HG03159 (cell line): Measurements from ENCODE around the gene ANKRD33B.

Experiments
- ATAC-seq: cut with Tn5 transposase; IDR thresholded peaks from one replicate; pipeline ENCODE4 v1.9.1; 2021; ENCODE audit warnings: mild to moderate bottlenecking, moderate library complexity; ENCODE audit not compliant: unreplicated experiment

ANKRD33B gene

DNA sequence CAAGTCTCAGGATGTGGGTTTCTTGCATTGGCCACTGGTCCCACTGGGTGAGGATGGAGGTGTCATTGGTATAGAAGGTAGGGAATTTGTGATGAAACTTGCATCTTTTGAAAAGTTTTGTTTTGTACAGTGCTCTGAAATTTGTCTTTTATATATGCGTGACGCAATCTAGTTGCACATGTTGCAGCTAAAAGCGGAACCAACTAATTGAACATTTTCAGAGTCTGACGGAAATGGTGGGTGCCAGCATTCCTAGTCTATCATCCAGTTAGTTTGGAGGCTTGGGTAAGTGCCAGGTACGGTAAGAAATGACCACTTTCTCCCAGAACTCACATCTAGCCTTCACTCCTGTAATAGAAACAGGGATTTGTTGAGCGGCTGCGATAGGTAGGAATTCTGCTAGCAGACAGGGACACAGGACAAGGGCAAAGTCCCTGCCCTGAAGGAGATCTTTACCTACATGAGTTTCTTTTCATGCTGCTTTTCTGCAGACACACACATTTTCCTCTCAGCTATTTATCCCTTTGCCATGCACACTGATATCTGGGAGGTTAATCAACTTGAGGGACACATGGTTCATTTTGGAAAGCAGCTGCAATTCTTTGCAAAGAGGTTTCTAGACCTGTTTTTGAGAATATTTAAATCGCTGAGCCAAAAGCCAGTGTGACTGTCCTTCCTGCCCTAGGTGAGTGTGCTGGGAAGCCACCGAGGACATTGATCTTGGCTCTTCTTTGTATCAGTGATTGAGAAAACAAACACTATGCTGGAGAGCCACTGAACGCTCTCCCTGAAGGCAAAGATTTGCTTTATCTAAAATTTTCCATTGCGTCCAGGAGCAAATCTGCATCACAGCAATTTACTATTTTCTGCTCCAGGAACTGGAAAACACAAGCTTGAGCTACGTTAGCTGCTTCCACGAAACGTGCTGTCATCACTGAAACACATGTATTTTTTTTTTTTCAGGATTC is 107.5 kb downstream of the ANKRD33B start:
- no peak for ATAC-seq

- no peak for ATAC-seq
Measured at GRCh38 chr5:10672146-10673016, 108.5 kb downstream of the ANKRD33B start.

DNA sequence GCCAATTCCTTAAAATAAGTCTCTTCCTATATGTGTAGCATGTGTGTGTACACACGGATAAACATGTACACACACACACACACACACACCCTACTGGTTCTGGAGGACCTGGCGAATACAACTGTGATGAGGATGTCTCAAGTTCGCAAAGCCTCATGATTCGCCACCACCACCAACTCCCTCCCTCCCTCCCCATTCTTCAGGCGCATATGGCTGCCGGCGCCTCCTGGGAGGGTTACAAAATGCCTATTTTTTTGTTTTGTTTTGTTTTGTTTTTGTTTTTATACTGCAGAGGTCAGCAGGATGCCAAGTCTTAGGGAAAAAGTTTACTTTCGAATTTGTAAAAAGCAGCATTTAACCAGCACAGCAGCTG is 109.1 kb downstream of the ANKRD33B start:
- ATAC-seq, result no peak

DNA sequence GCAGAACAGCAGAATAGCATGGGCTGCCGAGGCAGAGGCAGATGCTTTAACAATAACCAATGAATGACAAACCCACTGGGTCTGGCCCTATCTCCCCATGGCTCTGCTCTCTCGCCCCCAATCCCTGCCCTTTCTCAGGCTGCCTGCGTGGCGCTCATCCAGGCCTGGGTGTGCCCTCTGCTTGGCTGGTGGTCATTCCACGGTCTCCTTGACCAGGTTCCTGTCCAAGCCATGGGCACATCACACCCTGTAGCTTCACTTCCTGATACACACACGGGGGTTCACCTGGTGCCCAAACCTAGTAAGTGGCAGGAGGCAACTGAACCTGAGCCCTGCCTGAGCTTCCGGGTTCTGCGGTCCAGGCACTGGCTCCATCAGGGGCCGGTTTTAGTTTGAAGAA is 109.5 kb downstream of the ANKRD33B start:
- no peak for ATAC-seq

DNA sequence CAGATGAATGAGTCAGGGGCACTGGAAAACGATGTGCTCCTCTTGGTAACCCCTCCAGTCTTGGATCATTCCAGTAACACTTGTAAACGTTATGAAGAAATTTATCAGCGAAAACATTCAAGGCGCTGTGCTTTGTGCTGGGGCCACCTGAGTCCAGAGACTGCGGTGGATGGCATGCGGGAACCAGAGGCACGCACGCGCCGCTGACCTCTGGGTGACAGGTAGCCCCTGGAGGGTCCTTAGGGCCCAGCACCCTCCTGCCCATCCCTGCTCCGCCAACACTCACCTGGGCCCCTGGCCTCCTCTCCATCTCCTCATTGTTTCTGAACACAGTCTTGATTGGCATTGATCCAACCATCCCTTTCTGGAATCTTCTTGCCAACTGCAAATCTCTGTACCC is 110.2 kb downstream of the ANKRD33B start:
- ATAC-seq, result no peak

GRCh38 chr5:10674582-10674981 is 110.7 kb downstream of the ANKRD33B start:
- ATAC-seq, result no peak

DNA sequence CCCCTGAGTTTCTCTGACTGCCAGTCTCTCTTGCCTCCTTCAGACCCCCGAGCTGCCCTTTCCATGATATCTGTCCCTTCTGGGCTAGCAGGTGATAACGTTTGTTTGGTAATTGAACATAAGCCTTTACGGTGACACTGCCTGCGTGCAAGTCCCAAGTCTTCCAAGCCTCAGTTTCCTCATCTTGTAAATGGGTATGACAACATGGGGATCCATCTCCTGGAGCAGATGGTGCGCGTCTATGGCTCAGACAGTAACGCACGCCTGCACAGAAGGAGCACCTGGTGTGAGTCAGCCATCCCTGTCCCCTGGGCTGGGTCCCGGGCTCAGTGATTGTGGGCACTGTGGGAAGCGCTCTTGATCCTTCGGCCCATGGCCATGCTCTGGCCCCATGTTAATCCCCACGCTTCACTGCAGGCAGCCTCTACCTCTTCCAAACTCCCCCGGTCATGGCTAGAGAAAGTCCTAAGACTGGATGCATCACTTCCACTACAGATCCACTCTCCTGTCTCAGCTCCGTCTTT is 111.4 kb downstream of the ANKRD33B start:
- ATAC-seq, result no peak

GRCh38 chr5:10676224-10676623 is 112.4 kb downstream of the ANKRD33B start:
- no peak for ATAC-seq

- ATAC-seq, result no peak
Measured at GRCh38 chr5:10676946-10677345, 113.1 kb downstream of the ANKRD33B start.

GRCh38 chr5:10677533-10677932 is 113.7 kb downstream of the ANKRD33B start:
- no peak for ATAC-seq

DNA sequence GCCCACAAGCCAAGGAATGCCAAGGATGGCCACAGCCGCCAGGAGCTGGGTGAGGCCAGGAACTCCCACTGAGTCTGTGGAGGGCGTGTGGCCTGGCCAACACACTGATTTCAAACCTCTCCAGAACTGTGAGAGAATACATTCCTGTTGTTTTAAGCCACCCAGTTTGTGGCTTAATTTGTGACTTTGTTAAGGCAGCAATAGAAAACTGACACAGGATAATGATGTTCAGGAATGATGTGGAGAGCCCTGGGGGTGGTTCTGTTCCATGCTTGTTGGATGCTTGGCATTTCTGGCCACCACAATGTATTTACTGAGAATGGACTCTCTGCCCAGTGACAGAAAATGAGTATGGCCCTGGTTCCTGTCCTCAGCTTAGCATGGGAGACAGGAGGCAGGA is 114.4 kb downstream of the ANKRD33B start:
- ATAC-seq, result no peak

- no peak for ATAC-seq
Measured at GRCh38 chr5:10679336-10679988, 115.6 kb downstream of the ANKRD33B start.

GRCh38 chr5:10680876-10681481 is 117.1 kb downstream of the ANKRD33B start:
- ATAC-seq, result no peak

DNA sequence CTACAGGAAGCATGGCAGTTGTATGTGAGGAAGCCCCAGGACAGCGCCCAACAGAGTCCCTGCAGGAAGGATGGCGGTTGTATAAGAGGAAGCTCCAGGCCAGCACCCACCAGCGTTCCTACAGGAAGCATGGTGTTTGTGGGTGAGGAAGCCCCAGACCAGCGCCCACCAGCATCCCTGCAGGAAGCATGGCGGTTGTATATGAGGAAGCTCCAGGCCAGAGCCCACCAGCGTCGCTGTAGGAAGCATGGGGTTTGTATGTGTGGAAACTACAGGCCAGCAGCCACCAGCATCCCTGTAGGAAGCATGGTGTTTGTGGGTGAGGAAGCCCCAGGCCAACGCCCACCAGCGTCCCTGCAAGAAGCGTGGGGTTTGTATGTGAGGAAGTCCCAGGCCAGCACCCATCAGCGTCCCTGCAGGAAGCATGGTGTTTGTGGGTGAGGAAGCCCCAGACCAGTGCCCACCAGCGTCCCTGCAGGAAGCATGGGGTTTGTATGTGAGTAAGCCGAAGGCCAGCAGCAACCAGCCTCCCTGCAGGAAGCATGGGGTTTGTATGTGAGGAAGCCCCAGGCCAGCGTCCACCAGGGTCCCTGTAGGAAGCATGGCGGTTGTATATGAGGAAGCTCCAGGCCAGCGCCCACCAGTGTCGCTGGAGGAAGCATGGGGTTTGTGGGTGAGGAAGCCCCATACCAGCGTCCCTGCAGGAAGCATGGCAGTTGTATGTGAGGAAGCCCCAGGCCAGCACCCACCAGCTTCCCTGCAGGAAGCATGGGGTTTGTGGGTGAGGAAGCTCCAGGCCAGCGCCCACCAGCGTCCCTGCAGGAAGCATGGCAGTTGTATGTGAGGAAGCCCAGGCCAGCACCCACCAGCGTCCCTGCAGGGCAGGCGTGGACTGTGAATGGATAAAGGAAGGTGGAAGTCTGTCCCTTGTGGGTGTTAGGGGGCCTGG is 118.1 kb downstream of the ANKRD33B start:
- ATAC-seq, result no peak

DNA sequence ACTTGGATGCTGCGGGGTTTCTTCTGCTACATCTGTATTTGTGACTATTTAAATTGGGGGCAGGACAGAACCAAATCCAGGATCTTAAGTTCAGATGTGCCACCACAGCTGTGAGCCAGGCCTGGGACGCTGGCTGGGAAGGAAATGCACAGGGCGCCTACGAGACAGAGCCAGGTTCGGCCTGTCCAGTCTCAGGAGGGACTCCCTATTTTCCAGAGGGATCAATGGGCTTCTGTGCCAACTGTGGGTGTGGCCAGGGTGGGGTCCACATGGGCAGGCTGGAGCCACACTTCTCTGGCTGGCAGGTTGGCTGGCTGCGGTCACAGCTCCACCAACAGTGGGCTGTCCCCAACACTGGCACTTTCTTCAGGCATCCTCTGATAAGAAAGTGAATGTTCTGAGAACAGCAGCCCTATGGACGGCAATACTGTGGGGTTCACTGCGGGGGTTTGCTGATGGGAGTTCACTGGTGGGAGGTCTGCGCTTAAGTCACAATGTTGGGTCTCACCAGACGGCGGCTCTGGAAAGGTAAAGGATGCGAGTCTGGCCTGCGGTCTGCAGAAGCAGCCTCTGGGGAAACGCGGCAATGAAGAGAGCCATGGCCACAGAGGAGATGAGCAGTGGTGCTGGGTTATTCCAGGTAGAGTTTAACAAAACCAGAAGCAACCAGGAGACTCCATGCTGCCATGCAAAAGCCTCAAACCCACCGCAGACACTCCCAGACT is 119.1 kb downstream of the ANKRD33B start:
- ATAC-seq, result no peak

GRCh38 chr5:10684303-10685086 is 120.6 kb downstream of the ANKRD33B start:
- peak; percentile 47 for ATAC-seq

DNA sequence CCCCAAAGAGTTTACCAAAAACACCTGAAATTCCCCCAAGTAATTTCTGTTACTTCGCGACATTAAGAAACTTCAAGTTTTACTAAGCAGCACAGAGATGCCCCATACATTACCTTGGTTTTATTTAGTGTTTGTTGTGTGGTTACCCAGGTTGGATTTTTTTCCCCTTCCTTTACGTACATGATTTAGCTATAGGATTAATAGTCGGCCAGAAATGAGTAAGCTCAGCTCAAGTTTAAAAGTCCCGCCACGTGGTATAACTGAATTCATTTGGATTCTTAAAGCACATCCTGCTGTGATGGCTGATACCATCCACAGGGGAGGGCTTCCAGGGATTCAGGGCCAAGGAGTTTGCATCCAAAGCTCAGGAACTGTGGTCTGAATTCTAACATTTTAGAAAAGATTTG is 121.2 kb downstream of the ANKRD33B start:
- ATAC-seq, result peak; percentile 62

- no peak for ATAC-seq
Measured at GRCh38 chr5:10686890-10687289, 123.0 kb downstream of the ANKRD33B start.
